Stimulated activated CD4-positive, alpha-beta T cell treated with anti-CD3 and anti-CD28 coated beads, Interleukin-1b, Interleukin-23, amount 100 ng/mL, for 24 hours (primary cell): ENCODE data around the gene AKR1C2.
"Not testable (repeated sequence)": the region's sequence is repeated elsewhere in the genome, so short reads cannot be mapped to it uniquely, and the experiment has no call there.

Source experiments
- DNase-seq, 4 experiments: peaks; one replicate each; pipeline ENCODE4 v3.0.0-alpha.2; 2020; ENCODE audit warnings: low read depth in 4 of 4, low spot score in 1 of 4

The AKR1C2 gene

DNA sequence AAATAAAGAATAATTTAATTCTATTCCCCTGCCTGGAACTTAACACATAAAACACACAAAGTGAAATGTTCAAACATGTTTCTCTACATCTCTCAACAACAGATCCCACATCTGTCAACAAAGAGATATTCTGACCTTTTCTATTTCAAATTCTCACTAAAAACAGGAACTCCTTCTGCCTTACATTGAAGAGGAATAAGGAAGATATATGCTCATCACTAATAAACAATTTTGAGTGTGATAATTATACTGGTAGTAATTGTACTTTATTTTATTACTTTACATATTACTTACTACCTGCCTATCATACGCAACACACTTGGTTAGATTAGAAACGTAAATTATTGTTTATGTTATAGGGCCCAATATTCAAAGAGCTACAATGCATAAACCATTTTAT is 13.4 kb downstream of the AKR1C2 start:
- no peak for DNase-seq

DNA sequence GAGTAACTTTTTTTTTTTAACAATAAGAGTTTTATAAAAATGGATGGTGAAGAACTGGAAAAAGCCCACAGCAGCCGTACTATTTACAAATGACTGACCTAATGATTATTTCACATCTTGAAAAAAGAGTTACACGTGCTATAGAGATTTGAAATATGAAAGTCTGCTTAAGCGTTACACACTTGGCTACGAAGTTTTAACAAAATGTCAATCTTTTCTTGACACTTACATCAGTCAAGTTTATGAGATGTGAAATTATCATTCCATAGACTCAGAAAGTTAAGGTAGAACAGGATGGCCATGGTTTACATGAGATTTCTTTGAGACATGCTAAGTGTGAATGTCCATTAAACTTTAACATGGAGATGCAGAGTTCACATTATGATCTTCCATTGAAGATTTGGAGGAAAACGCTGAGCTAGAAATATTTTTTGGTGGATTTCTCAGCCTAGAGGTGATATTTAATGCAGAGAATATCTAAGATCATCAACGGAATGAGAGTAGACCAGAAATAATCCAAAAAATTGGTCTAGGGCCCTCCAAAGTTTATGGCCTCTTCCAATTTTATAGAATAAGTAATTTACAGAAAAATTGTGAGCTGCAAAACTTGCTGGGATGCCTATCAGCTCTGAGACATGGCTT is 15.5 kb downstream of the AKR1C2 start:
- not testable (repeated sequence) for DNase-seq

DNA sequence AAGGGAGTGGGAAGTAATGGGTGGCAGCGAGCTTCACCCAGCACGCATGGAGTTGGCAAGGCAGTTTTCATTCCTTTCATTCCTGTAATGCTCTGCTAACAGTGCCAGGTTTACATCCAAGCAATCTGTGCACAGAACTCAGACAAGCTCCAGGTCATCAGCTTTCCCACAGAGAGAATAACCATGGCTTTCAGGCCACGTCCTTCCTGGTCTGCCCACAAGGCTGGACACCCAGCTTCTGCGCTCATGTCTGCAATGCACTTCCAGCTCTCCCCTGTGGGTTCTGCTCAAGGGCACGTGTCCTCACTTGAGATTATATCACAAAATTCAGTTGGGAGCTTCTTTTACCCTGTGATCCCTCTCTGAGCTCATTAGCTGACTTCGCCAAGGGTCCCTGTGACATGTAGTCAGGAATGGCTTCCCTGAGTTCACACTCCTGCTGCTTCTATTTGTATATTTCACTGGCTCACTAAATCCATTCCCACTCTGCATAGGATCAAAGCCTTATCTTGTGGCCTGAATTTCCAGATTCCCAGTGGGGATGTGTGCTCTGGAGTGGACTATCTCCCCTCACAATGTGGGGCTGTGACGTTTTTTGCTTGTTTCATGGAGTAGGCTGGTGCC is 18.6 kb downstream of the AKR1C2 start:
- no peak for DNase-seq

DNA sequence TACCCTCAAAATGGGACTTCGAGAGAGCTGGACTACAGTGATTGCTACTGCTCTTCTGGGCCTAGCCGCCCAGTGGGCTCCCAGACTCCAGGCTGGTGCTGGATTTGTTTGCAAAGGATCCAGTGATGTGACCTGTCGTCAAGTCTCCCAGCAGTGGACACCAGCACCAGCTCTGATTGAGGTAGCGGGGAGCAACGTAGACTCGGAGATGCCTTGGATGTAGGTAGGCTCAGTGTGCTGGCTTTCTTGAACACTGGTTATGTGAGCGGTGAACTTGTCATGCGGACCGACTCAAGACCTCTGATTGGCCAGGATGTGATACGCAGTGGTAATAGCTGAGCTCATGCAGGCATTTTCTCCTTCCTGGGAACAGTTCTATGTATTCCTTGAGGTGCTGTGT is 19.4 kb downstream of the AKR1C2 start:
- DNase-seq, result no peak

DNA sequence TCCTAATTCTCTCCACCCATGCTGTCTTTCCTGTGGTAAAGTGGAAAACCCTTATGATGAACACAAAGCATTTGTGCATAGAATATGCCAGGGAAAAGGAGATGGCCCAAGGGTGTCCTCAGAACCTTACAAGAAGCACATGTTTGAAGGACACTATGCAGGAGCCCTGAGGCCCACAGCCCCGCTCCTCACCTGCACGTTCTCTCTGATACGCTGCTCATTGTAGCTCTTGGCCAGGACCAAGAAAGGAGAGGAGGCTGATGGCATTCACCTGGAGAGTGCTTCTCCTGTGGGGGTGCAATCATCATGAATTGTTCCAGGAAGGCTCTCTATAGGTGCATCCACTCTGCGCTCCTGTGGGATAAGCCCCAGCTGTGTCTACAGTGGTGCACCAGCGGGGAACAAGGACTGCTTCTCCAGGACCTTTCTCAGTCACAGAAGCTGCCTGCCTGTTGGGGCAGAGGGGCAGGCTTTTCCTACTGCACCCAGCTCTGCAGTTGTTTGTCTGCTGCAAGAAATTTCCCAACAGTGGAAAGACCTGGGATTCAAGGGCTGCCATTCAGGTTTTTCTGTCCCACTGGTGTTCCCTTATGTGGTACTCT is 19.9 kb downstream of the AKR1C2 start:
- no peak for DNase-seq

DNA sequence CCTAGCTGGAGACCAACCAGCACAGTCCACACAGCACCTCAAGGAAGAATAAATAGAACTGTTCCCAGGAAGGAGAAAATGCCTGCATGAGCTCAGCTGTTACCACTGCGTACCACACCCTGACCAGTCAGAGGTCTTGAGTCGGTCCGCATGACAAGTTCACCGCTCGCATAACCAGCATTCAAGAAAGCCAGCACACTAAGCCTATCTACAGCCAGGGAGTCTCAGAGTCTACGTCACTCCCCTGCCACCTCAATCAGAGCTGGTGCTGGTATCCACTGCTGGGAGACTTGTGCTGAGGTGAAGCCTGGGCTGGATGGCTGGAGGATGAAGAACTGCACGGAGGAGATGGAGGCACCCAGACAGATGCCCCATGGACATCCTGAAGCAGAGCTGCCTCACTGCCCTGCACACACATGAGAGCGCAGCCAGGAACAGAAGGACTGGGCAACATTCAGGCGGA is 20.9 kb downstream of the AKR1C2 start:
- no peak for DNase-seq

DNA sequence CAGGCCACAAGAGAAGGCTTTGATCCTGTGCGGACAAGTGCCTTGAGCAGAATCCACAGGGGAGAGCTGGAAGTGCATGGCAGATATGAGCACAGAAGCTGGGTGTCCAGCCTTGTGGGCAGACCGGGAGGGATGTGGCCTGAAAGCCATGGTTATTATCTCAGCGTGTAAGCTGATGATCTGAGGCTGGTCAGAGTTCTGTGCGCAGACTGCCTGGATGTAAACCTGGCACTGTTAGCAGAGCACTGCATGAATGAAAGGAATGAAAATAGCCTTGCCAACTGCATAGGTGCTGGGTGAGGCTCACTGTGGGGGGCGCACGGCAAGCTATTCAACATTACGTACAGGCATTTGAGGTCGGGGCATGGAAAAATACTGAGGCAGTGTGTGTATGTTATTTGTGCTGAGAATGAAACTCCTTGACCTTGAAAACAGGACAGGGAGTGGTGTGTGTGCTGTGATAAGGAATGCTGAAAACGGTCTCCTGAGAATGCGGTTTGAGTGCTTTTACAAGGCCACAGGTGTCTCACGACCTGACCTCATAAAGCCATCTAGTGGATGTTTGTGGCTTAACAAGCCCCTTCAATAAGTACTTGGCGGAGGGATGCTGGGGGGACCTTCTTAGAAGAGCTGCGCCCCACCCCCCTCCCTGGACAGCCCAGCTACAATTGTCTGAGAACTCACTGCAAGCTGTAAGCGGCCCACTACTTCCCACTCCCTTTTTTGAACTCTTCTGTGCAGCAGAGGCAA is 21.8 kb downstream of the AKR1C2 start:
- DNase-seq, result no peak

DNA sequence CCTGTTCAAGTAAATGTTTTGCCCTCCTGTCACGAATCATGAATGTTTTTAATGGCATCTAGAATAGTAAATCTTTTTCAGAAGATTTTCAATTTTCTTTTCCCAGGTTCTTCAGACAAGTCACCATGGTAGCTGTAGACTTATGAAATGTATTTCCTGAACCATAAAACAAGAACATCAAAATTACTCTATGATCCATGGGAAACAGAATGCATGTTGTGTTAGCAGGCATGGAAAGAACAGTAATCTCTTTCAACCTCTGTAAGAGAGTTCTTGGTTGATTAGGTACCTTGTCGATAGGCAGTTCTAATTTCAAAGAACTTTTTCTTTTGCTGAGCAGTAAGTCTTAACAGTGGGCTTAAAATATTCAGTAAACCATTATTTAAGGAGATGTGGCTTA is 22.9 kb downstream of the AKR1C2 start:
- no peak for DNase-seq

DNA sequence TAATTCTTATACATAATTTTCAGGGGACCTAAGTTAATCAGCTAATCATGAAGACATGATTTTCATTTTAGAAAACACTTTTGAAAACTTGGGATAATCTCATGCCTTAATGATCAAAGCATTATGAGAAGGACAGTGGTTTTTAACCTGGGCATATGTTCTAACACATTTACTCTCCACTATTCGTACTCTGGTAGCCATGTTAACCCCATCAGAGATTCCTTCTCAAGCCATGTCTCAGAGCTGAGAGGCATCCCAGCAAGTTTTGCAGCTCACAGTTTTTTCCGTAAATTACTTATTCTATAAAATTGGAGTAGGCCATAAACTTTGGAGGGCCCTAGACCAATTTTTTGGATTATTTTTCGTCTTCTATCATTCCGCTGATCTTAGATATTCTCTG is 24.8 kb downstream of the AKR1C2 start:
- no peak for DNase-seq

DNA sequence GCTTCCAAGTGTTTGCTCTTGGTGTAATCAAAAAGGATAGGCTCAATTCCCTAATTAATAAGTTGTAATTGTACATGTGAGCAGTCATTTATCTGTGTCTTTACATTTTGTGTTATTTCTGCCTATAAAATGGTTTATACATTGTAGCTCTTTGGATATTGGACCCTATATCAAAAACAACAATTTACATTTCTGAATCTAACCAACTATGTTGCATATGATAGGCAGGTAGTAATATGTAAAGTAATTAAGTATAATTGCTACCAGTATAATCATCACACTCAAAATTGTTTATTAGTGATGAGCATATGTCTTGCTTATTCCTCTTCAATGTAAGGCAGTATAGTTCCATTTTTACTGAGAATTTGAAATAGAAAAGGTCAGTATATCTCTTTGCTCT is 26.6 kb downstream of the AKR1C2 start:
- no peak for DNase-seq

DNA sequence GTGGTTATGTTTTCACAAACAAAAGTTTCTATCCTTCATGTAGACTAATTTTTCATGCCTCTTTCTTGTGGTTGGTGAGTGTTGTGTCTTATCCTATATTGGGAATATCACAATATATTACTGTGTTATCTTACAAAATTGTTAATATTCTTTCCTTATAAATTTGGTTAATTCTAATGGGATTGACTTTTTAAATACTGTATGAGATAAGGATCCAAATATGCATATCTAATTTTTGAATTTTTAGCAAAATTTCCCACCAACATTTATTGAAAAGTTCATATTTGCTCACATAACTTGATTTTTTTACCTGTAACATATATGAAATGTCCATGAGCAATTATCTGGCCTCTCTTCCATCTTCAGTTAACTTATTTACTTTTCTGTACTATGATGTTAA is 29.3 kb downstream of the AKR1C2 start:
- not testable (repeated sequence) for DNase-seq

DNA sequence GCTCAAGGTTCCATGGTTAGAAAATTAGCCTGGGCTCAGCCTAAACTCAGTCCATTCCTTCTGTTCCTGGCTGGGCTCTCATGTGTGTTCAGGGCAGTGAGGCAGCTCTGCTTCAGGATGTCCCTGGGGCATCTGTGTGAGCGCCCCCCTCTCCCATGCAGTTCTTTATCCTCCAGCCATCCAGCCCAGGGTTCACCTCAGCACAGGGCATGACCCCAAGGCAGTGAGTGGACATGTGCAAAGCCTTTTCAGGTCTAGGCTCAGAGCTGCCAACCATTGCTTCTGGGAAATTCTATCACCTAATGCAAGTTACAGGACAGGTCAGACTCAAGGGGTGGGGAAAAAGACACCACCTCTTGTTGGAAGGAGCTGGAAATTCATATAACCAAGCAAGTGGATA is 30.4 kb downstream of the AKR1C2 start:
- not testable (repeated sequence) for DNase-seq

DNA sequence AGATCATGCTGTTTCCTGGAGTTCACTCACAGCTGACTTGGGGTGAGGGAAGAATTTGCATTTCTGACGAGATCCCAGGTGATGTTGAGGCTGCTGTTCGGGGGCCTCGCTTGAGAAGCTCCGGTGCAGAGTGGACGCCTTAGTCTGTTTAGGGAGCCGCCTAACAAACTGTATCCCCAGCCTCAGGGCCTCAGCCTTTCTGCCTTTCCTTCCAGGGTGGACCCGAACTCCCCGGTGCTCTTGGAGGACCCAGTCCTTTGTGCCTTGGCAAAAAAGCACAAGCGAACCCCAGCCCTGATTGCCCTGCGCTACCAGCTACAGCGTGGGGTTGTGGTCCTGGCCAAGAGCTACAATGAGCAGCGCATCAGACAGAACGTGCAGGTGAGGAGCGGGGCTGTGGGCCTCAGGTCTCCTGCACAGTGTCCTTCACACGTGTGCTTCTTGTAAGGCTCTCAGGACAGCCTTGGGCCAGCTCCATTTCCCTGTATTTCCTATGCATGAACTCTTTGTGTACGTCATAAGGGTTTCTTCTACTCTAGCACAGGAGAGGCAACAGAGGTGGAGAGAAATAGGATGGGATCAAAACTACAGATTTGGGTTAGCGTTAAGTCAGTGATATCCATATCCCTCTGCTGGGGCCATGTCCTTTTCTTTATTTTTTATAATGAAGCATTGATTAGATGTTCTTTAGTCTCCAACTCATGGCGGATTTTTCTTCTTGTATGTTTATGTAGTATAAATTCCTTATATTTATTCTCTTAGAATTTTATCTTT is 31.1 kb downstream of the AKR1C2 start:
- not testable (repeated sequence) for DNase-seq

DNA sequence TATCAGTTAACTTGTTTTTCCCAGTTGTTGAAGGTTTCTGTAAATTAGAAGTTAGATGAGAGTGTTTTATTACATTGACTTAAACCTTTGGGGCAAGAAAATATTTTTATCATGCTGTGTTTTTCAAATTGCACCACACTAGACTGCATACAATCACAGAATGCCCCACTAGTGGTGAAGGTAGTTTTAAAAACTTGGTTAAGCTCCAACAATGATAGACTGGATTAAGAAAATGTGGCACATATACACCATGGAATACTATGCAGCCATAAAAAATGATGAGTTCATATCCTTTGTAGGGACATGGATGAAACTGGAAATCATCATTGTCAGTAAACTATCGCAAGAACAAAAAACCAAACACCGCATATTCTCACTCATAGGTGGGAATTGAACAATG is 33.3 kb downstream of the AKR1C2 start:
- DNase-seq, result not testable (repeated sequence)

DNA sequence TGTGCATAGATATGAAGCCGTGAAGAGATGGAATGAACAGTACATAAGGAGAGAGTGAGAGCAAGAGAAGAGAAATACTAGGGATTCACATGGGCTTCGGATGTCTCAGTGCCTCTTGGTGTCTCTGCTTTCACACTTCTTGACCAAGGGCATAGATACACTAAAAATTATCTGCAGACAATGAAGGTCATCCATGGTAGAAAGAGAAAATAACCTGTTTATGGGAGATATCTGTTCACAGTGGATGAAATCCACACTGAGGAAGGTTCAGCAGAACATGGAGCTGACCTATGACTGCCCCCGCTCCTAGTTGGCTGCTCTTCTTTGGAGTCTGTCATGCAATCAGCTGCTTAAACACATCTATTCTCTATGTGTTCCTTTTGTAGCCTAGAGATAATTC is 34.4 kb downstream of the AKR1C2 start:
- not testable (repeated sequence) for DNase-seq

DNA sequence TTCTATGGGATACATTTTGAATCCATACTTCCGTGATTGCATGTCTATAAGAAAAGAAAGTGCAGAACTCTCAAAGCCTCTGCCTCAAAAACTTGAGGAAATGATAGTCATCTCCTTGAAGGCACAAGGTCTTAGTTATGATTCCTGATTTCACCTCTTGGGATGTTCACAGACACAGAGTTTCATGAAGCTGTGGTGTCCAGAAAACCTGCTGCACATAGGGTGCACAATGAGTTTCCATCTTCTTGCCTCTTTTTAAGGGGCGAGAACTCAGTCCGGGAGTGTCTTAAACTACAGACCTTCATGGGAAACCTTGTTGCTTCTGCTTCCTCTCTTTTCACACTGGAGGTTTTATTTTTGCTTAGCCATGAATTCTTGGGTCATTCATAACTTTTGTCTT is 36.5 kb downstream of the AKR1C2 start:
- not testable (repeated sequence) for DNase-seq

DNA sequence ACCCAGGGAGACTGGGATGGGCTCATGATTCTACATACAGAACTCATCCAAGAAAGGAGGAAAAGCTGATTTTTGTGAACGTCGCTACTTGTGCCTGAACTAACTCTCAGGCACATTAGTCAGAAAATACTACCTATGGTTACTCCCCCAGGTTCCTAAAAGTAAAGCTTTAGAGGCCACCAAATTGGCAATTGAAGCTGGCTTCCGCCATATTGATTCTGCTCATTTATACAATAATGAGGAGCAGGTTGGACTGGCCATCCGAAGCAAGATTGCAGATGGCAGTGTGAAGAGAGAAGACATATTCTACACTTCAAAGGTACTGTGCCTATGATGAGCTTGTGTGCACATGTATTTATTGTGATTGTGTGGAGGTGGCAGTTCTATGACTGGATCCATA is 37.9 kb downstream of the AKR1C2 start:
- DNase-seq, result not testable (repeated sequence)

DNA sequence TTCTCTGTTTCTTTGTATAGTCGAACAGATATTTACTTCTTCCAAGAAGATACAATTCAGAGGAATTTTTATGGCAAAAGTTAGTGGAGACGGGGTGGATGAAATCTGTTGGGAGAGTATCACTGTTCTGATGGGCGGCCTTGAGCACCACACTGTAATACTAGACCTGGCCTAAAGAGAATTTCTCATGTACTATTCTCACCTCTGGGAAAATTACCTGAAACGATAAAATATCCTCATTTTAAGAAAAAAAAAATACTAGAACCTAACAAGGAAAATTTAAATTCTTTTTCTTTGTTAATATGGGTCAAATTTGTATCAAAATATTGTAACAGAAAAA is 39.9 kb downstream of the AKR1C2 start:
- DNase-seq, result not testable (repeated sequence)

DNA sequence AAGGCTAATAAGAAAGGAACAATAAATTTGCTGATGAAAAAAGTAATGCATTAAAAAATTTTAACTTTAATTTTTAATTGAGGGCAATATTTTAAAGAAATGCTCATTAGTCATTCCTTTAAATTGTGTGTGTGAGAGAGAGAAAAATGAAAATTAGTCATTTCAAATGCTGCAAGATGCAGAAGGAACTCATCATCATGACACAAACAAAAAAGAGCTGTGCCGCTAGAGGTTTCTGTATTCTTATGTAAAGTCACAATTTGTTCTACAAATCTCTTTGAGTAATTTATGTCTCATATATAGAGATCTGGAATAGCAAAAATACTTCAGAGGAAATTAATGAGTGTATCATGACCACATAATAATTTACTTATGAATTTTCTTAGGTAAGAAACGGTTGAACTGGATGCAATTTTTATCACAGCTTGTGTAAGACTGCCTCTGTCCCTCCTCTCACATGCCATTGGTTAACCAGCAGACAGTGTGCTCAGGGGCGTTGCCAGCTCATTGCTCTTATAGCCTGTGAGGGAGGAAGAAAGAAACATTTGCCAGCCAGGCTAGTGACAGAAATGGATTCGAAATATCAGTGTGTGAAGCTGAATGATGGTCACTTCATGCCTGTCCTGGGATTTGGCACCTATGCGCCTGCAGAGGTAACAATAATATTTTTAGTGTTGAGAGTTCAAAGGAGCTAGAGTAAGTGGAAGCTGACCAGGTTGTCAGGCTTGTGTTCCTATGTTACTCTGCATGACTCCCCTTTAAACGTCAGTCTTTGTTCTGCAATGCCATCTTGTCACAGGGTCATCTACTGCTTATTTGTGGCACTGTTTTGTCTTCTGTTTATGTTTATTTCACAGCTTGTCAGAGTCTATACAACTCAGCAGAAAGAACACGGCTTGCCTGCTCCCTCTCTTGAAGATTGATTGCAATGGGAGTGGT is 40.5 kb downstream of the AKR1C2 start, which contains the start of gene AKR1C1:
TSS of gene AKR1C1 (plus strand) at position 540 of the 939 bp plus-strand sequence. CDS start at position 570, 30 bp downstream.
- not testable (repeated sequence) for DNase-seq

DNA sequence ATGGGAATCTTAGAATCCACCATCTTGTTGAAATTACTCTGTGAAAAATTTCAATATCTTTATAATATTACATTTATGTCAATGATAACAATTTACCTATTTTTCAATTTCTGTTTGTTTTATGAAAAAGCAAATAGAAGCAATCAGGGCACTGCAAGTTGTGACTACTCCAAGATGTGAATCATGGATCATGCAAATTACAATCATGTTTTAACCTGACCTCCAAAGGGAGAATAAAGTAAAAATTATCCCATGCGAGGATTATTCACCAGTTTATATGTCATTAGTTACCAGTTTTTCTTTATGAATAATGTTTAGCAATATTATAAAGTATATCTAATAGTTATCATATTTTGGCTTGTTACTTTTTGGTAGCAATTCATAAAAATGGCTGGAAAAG is 41.3 kb downstream of the AKR1C2 start:
- not testable (repeated sequence) for DNase-seq
